Activated T-cell treated with anti-CD3 and anti-CD28 coated beads for 48 hours (primary cell): ENCODE results near the gene FOSB.

ENCODE experiments used
- DNase-seq: peaks from one replicate; pipeline ENCODE4 v3.0.0-alpha.2; 2020; ENCODE audit warnings: low read depth

The FOSB gene

DNA sequence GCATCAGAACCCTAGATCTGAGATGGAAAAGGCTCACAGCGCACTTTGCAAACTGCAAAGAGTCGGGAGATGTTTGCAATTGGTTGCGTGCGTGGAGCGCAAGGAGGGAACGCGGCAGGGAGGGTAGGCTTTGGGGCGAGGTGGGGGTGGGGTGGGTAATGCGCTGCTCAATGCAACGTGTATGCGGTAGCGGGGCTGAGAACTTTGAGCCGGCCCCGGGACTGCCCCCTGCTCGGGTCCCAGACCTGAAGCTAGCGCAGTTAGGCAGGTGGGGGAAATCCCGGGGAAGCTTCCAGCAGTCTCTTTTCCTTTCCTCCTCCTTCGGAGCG is 971 bp downstream of the FOSB start:
- DNase-seq: no peak

DNA sequence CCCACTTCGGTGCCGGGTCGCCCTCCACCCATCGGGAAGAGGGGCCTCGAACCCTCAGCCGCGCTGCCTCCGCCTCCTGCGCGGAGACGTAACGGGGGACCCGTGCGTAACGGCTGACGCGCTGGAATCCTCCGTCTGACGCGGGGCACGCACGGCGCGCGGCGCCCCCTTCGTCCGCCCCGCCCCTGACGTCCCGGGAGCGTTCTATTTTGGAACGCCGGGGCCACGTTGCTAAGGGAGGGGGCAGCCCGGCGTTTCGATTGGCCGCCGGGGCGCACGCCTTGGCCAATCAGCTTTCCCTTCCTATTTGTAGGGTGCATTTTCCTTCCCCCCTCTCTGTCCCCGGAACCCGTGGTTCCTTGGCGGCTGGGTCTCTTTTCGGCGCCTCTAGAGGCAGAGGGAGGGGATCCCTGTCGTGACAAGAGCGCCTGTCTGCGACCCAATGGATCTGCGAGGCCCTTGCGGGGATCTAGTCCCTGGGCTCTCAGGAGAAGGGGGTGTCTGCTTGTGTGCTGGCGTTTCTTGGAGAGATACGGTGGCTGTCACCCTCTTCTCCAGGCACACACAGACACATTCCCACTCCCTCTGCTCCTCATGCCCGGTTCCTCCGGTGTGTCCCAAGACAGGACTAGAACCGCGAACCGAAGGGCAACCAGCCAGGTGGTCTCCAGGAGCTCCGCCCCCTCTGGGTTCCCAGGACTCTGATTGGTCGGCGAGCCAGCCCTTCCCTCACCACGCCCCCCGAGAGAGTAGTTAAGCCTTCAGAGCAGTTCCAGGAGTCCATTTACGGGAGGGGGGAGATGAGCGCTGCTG is 1.5 kb downstream of the FOSB start:
- peak; percentile 95 for DNase-seq

DNA sequence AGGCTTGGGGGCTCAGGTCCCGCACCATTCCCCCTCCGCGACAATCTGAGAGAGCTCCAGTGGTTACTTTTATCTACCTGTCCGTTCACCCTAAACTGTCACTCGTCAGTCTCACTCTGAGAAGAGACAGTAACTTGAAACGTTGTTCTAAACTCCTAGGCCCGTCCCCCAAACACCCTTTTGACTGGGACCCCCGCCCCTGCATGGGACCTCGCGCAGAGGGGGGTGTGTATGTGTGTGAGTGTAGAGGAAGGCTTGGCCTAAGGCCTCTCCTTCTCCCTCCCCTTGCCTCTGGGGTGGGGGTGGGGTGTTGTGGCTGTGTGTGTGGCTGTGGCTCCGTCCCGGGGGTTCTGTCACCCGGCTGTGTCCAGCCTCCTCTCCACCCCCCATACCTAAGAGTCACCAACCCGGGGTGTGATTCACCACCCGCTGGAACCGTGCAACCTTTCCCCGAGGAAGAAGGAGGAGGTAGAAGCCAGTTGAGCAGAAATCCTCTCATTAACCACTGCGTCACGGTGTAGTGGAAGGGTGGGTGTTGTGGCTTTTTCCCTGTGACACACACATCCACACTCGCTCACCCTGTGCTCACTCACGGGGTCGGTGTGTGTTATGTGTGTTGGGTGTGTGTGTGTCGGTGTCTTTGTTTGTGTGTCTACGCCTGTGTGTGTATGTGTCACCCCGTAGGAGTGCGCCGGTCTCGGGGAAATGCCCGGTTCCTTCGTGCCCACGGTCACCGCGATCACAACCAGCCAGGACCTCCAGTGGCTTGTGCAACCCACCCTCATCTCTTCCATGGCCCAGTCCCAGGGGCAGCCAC is 2.4 kb downstream of the FOSB start:
- DNase-seq: no peak

DNA sequence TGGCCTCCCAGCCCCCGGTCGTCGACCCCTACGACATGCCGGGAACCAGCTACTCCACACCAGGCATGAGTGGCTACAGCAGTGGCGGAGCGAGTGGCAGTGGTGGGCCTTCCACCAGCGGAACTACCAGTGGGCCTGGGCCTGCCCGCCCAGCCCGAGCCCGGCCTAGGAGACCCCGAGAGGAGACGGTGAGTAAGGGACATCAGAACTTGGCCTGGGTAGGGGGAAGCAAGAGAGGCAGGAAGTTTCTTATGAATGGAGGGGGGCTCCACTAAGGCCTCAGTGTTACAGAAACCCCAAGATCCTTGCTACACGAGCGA is 2.9 kb downstream of the FOSB start:
- DNase-seq: no peak

DNA sequence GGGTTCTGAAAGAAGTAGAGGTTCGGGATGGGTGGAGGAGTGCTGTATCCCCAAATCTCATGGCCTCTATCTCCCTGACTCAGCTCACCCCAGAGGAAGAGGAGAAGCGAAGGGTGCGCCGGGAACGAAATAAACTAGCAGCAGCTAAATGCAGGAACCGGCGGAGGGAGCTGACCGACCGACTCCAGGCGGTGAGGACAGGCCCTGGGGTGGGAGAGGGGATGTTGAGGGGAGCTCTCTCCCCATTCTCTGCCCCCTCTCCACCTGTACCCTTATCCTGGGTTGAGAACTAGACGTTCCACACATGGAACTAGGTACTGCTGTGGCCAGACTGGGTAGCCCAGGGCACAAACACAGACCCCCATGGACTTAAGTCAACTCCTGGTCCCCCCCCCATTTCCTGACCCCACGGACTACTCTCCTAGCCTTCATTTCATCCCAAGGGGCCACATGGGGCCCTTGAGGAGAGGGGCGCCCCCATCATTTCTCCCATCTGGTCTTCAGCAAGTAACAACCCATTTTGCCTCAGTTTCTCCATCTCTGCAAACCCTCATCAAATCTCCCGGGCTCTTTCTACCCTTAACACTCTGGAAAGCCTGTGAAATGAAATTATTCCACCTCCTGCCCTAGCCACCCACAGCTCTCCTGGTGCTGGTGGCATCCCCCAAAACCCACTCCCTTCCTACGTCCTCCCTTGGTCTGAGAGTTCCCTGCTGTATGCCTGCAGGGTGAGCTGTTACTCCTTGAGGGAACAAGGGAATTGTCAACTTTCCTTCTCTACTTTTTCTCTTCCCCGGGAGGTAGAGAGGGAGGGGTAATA is 3.5 kb downstream of the FOSB start:
- DNase-seq: no peak

DNA sequence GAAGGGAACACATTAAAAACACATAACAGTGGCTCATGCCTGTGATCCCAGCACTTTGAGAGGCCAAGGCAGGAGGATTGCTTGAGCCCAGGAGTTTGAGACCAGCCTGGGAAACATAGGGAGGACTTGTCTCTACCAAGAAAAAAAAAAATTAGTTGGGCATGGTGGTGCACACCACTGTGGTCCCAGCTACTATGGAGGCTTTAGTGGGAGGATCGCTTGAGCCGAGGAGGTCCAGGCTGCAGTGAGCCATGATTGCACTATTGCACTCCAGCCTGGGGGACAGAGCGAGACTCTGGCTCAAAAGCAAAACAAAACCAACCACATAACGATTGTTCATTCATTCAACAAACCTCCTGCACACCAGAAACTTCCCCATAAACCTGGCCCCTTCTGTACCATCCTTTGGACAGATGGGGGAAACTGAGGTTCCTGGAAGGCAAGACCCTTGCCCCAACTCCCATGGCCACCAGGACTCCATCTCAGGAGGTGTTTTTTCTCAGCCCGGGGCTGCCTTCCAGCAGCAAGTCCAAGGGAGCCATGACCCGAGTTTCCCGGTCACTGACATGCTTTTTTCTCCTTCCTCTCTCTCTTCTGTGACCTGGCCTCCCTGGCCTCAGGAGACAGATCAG is 4.3 kb downstream of the FOSB start:
- no peak for DNase-seq

DNA sequence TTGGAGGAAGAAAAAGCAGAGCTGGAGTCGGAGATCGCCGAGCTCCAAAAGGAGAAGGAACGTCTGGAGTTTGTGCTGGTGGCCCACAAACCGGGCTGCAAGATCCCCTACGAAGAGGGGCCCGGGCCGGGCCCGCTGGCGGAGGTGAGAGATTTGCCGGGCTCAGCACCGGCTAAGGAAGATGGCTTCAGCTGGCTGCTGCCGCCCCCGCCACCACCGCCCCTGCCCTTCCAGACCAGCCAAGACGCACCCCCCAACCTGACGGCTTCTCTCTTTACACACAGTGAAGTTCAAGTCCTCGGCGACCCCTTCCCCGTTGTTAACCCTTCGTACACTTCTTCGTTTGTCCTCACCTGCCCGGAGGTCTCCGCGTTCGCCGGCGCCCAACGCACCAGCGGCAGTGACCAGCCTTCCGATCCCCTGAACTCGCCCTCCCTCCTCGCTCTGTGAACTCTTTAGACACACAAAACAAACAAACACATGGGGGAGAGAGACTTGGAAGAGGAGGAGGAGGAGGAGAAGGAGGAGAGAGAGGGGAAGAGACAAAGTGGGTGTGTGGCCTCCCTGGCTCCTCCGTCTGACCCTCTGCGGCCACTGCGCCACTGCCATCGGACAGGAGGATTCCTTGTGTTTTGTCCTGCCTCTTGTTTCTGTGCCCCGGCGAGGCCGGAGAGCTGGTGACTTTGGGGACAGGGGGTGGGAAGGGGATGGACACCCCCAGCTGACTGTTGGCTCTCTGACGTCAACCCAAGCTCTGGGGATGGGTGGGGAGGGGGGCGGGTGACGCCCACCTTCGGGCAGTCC is 5.0 kb downstream of the FOSB start:
- no peak for DNase-seq

DNA sequence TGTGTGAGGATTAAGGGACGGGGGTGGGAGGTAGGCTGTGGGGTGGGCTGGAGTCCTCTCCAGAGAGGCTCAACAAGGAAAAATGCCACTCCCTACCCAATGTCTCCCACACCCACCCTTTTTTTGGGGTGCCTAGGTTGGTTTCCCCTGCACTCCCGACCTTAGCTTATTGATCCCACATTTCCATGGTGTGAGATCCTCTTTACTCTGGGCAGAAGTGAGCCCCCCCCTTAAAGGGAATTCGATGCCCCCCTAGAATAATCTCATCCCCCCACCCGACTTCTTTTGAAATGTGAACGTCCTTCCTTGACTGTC is 5.5 kb downstream of the FOSB start:
- DNase-seq: no peak

DNA sequence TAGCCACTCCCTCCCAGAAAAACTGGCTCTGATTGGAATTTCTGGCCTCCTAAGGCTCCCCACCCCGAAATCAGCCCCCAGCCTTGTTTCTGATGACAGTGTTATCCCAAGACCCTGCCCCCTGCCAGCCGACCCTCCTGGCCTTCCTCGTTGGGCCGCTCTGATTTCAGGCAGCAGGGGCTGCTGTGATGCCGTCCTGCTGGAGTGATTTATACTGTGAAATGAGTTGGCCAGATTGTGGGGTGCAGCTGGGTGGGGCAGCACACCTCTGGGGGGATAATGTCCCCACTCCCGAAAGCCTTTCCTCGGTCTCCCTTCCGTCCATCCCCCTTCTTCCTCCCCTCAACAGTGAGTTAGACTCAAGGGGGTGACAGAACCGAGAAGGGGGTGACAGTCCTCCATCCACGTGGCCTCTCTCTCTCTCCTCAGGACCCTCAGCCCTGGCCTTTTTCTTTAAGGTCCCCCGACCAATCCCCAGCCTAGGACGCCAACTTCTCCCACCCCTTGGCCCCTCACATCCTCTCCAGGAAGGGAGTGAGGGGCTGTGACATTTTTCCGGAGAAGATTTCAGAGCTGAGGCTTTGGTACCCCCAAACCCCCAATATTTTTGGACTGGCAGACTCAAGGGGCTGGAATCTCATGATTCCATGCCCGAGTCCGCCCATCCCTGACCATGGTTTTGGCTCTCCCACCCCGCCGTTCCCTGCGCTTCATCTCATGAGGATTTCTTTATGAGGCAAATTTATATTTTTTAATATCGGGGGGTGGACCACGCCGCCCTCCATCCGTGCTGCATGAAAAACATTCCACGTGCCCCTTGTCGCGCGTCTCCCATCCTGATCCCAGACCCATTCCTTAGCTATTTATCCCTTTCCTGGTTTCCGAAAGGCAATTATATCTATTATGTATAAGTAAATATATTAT is 6.1 kb downstream of the FOSB start:
- no peak for DNase-seq

DNA sequence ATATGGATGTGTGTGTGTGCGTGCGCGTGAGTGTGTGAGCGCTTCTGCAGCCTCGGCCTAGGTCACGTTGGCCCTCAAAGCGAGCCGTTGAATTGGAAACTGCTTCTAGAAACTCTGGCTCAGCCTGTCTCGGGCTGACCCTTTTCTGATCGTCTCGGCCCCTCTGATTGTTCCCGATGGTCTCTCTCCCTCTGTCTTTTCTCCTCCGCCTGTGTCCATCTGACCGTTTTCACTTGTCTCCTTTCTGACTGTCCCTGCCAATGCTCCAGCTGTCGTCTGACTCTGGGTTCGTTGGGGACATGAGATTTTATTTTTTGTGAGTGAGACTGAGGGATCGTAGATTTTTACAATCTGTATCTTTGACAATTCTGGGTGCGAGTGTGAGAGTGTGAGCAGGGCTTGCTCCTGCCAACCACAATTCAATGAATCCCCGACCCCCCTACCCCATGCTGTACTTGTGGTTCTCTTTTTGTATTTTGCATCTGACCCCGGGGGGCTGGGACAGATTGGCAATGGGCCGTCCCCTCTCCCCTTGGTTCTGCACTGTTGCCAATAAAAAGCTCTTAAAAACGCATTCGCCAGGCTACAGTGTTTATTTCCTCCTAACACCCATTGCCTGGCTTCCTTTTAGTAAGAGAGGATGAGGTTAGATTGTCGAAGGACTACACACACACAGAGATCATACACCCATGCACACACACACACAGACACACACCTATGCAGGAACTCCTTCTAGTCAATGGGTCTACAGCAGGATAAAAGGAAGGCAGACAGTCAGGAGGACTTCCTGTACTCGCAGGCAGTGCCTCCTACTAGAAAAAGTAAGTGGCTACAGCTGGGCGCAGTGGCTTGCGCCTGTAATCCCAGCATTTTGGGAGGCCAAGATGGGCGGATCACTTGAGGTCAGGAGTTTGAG is 7.1 kb downstream of the FOSB start:
- no peak for DNase-seq

DNA sequence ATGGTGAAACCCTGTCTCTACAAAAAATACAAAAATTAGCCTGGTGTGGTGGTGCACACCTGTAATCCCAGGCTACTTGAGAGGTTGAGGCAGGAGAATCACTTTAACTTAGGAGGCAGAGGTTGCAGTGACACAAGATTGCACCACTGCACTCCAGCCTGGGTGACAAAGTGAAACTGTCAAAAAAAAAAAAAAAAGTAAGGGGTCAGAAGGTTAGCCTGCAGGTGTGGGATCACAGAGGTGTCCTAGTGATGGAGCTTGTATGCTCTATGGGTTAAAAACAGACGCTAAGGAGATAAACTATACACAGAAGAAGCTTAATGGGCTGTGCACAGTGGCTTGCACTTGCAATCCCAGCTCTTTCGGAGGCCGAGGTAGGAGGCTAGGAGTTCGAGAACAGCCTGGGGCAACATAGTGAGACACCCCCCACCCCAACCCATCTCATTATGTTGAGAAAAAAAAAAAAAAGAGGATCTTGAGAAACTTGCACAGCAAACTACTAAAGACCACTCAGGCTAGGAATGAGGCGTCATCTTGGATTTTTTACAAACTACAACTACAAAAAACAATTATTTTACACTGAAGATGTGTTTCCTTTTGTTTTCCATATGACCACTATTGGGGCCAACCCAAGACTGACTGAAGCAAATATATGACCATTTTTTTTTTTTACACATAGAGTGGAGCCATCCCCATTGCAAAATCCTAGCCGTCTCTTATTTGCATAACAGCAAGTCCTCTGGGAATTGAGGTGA is 7.9 kb downstream of the FOSB start:
- no peak for DNase-seq

DNA sequence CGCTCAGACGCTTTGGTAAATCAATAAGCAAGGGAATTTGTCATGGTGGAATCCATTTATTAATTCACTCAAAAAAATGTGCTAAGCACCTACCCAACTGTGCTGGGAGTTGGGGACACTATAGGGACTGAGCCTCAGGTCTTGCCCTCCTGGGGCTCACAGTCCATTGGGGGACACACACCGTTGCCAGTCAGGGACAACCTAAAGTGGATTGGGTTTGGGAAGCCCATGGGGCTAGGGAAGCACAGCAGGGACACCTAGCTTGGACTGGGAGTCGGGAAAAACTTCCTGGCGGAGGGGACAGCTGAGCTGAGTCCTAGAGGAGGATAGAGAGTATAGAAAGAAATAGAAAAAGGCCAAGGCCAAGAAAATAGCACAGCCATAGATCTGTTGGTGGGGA is 8.5 kb downstream of the FOSB start:
- DNase-seq: no peak

DNA sequence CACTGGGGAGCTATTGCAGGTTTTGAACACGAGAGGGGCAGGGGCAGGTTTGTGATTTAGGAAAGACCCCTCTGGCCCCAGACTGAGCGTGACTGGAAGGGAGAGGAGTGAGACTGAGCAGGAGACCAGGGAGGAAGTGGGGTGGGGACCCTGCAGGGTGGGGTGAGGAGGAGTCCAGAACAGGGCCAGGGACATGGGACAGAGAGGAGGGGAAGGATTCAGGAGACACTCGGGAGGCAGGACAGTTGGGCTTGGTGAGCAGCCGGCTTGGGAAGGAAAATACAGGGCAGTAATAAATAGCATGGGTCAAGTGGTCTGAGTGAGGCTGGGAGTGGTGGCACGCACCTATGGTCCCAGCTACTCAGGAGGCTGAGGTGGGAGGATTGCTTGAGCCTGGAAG is 9.4 kb downstream of the FOSB start:
- no peak for DNase-seq

DNA sequence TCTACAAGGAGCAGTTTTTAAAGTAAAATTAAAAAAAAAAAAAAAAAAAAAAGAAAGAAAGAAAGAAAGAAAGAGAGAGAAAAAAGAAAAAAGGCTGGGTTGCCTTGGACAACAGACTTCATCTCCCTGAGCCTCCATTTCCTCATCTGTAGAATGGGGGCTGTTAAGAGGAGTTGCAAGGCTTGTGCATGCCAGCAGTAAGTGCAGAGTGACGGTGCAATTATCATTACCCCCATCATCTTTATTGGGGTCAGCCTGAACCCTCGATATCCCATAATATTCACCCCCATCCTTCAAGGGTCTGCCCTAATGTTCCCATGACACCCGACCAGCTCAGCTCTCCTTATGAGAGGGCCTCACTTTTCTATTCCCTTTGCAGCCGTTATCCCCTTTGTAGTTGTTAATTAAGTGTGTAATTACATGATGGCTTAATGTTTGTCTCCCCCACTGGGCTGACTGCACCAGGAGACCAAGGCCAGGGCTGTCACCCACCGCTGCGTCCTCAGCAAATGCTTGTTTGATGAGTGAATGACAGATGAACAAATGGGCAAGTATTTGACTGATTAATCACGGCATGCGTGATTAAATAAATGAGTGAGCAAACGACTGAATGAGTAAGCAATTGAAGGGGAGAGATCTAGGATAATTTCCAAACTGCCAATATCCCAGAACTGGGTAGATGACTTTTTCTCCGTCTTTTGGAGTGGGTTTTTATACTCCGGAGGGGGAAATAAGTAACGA is 10.1 kb downstream of the FOSB start:
- DNase-seq: no peak

DNA sequence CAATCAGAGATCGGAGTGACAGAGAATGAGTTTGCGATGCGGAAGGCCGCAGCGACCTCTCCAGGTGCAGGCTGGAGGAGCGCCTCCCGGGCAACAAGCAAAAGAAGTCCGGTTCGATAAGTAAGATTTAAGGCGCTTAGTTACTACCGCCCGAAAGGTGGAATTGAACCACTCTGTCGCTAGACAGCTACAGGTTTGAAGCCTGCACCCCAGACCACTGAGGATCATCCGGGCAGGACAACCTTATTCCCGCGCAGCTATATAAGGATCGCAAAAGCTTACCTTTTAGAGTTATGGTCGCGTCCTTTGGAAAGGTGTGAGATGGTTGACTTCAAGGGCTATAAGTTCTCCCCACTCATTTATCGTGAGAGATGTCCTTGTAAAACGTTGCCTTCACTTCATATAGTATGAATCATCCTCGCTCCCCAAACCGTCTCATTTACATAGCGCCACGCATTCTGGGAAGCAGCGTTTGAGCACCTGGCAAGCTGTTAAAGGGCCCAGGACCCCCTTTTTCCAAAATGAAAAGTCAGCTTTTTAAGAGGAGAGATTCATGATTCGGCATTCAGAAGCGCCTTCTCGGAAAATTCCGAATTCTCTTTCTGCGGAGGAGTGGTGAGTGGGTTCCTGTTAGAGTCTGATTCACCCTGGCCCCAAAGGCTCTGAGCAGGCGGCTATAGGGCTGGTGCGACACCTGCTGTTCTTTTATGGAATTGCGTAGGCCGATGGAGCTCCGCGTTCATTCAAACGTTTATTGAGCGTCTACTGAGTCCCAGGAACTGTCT is 10.8 kb downstream of the FOSB start:
- peak; percentile 87 for DNase-seq

DNA sequence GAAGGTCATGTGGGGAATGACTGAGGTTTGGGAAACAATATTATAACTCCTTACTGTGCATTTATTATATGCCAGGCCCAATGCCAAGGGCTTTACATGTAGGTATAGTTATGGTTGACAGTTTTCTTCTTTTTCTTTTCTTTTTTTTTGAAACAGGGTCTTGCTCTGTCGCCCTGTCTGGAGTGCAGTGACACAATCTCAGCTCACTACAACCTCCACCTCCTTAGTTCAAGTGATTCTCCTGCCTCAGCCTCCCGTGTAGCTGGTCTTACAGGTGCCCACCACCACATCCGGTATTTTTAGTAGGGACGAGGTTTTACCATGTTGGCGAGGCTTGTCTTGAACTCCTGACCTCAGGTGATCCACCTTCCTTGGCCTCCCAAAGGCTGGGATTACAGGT is 15.2 kb downstream of the FOSB start:
- no peak for DNase-seq

DNA sequence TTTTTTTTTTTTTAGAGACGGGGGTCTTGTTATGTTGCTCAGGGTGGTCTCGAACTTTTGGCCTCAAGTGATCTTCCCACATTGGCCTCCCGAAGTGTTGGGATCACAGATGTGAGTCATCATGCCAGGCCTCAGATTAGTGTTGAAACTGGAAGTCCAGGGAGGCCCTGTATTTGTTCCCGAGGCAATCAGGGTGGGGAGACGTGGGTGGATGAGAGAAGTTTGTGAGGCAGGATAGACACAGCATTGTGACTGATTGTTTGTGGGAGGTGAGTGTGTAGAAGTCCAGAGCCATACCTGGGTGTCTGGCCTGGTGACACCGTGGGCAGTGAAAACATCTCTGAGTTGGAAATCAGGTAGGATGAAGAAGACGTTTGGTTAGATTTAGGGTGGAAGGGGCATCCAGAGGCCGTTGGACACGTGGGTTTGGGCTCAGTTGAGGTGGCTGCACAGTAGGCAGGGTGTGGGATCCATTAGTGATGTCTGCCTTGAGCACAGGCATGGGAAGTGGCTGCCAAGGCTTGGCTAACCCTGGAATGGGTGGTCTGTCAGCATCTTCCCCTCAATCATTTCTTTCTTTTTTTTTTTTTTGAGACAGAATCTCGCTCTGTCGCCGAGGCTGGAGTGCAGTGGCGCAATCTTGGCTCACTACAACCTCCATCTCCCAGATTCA is 16.6 kb downstream of the FOSB start:
- DNase-seq: no peak
